ENCODE measurements around the gene KCNIP4.

KCNIP4 gene

GRCh38 chr4:21457086-21457840 is 491.3 kb downstream of the KCNIP4 start:
- TF ChIP-seq, protein P1, sequence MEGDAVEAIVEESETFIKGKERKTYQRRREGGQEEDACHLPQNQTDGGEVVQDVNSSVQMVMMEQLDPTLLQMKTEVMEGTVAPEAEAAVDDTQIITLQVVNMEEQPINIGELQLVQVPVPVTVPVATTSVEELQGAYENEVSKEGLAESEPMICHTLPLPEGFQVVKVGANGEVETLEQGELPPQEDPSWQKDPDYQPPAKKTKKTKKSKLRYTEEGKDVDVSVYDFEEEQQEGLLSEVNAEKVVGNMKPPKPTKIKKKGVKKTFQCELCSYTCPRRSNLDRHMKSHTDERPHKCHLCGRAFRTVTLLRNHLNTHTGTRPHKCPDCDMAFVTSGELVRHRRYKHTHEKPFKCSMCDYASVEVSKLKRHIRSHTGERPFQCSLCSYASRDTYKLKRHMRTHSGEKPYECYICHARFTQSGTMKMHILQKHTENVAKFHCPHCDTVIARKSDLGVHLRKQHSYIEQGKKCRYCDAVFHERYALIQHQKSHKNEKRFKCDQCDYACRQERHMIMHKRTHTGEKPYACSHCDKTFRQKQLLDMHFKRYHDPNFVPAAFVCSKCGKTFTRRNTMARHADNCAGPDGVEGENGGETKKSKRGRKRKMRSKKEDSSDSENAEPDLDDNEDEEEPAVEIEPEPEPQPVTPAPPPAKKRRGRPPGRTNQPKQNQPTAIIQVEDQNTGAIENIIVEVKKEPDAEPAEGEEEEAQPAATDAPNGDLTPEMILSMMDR (IDR thresholded peaks at IDR 0.05; ENCODE audit: low read depth, low read length, missing control alignments) = no peak
- H3K4me3 ChIP-seq (ENCODE audit: low read depth, low read length) = no peak overlapping the region
- DNase-seq (ENCODE audit: low read depth) = no peak

GRCh38 chr4:21454831-21455230 is 493.7 kb downstream of the KCNIP4 start:
- DNase-seq (ENCODE audit: low read depth) = no peak
- TF ChIP-seq, protein P1 (IDR thresholded peaks at IDR 0.05; ENCODE audit: low read depth, low read length, missing control alignments) = no peak
- H3K4me3 ChIP-seq (ENCODE audit: low read depth, low read length) = no peak overlapping the region

GRCh38 chr4:21454201-21454600 is 494.4 kb downstream of the KCNIP4 start:
- TF ChIP-seq, protein P1 (IDR thresholded peaks at IDR 0.05; ENCODE audit: low read depth, low read length, missing control alignments) = no peak
- DNase-seq (ENCODE audit: low read depth) = no peak
- no peak overlapping the region for H3K4me3 ChIP-seq (ENCODE audit: low read depth, low read length)

DNA sequence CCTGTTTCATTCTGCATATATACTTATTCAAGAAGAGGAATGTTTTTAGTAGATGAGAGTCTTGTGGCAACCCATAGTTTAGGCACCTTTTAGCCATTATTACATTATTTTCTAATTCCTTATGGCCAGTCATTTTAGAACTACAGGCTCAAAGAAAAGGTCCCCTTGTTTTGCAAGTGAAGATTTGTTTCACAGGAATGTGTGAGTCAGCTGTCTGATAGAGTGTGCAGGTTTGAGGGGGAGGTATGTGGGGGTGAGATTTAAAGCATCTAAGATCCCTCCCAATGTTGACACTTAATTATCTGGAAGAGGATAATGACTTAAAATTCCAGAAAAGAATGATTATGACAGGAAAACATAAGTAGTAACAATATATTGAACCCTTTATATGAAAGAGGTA is 495.6 kb downstream of the KCNIP4 start:
- no peak for DNase-seq (ENCODE audit: low read depth)
- no peak overlapping the region for H3K4me3 ChIP-seq (ENCODE audit: low read depth, low read length)
- TF ChIP-seq, protein P1 (IDR thresholded peaks at IDR 0.05; ENCODE audit: low read depth, low read length, missing control alignments) = no peak

DNA sequence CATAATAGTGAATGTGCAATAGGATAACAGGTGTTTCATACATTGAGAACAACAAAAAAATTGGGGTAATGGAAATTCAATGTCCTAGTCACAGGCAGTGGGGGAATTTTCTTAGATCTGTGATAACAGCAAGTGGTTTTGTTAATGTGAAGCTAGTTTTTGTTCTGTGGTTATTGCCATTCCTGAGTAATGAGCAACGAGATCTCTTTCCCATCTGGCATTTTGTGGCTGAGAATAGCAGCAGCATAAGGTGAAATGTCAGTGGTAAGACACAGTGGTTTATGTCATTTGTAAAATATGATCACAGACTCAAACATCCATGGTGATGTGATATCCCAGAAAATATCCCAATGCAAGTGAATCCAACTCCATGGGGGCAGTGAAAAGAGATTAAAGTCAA is 497.5 kb downstream of the KCNIP4 start:
- DNase-seq (ENCODE audit: low read depth) = no peak
- no peak overlapping the region for H3K4me3 ChIP-seq (ENCODE audit: low read depth, low read length)
- TF ChIP-seq, protein P1 (IDR thresholded peaks at IDR 0.05; ENCODE audit: low read depth, low read length, missing control alignments) = no peak

DNA sequence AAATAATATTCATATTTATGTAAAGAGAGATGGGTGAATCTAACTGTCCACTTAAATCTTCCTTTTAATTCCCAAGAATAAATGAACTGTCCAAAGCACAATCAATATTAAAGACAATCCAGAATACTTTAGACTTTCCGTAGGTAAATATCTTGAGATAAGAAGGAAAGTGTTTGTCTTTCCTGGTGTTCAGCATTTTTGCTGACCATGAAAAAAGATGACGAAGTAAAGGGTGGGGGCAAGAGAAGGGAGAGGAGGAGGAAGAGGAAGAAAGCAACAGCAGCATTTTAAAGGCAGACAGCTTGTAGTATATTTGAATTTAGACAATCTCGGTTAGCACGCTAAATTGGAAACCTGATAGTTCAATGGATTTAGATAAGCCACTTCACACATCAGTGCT is 498.2 kb downstream of the KCNIP4 start:
- TF ChIP-seq, protein P1 (IDR thresholded peaks at IDR 0.05; ENCODE audit: low read depth, low read length, missing control alignments) = no peak
- DNase-seq (ENCODE audit: low read depth) = no peak
- no peak overlapping the region for H3K4me3 ChIP-seq (ENCODE audit: low read depth, low read length)
